Gastroesophageal sphincter (tissue), 4 donors: ENCODE measurements around the gene CXXC5. TPM values are rescaled to one million over a fixed set of nuclear protein-coding genes. Genes with fewer than 3 reads are reported as not detected.

Source experiments
- ATAC-seq: fragments of 150-250 bp; one replicate; pipeline ENCODE4 v1.9.1; 2016; ENCODE audit warnings: mild to moderate bottlenecking, moderate library complexity
- H3K27ac ChIP-seq, 4 donors: fragments of 200-600 bp; sonication (generic) in 3 of 4; 1 replicate in 3 of 4; 2 replicates in 1 of 4; pipeline ENCODE4 v1.5.1; 2016 to 2019
- H3K27me3 ChIP-seq: fragments of 200-600 bp; sonication (generic); one replicate; pipeline ENCODE4 v1.5.1; 2019
- H3K36me3 ChIP-seq, 2 donors: fragments of 200-600 bp; sonication (generic); one replicate each; pipeline ENCODE4 v1.5.1; 2019; ENCODE audit warnings: control low read depth in 1 of 2
- H3K4me1 ChIP-seq, 3 donors: fragments of 200-600 bp; sonication (generic); 1 replicate in 2 of 3; 2 replicates in 1 of 3; pipeline ENCODE4 v1.5.1; 2016 to 2019; ENCODE audit warnings: control low read depth in 2 of 3
- H3K4me3 ChIP-seq, 2 donors: fragments of 200-600 bp; sonication (generic); one replicate each; pipeline ENCODE4 v1.5.1; 2019; ENCODE audit warnings: mild to moderate bottlenecking in 1 of 2, moderate library complexity in 1 of 2
- H3K9me3 ChIP-seq, 3 donors: fragments of 200-600 bp; sonication (generic); one replicate each; pipeline ENCODE4 v1.5.1; 2017 to 2019; ENCODE audit warnings: control low read depth in 2 of 3
- CTCF ChIP-seq, 4 experiments: fragments of 200-600 bp in 2 of 4; fragments of 450-650 bp in 2 of 4; sonication (generic) in 1 of 4; IDR thresholded peaks; one replicate each; pipeline ENCODE4 v1.5.1; 2017 to 2019; ENCODE audit warnings: antibody characterized with exemption in 4 of 4, mild to moderate bottlenecking in 2 of 4, moderate library complexity in 2 of 4
- EP300 ChIP-seq: sonication (generic); formaldehyde crosslinking; IDR thresholded peaks from one replicate; pipeline ENCODE4 v1.6.1; 2017; ENCODE audit warnings: antibody characterized with exemption, mild to moderate bottlenecking
- POLR2A ChIP-seq, 2 donors: fragments of 450-650 bp; IDR thresholded peaks; one replicate each; pipeline ENCODE4 v1.6.1; 2017; ENCODE audit warnings: antibody characterized with exemption in 2 of 2, mild to moderate bottlenecking in 2 of 2, moderate library complexity in 1 of 2
- POLR2AphosphoS5 ChIP-seq: sonication (generic); formaldehyde crosslinking; IDR thresholded peaks from one replicate; pipeline ENCODE4 v1.6.1; 2017; ENCODE audit warnings: antibody characterized with exemption
- WGBS, 2 donors: methylation state at CpG; one replicate each; pipeline ENCODE4 v1.1.5; 2018; ENCODE audit warnings: low coverage in 1 of 2; 5-methylcytosine and 5-hydroxymethylcytosine counted together
- total RNA-seq, 4 donors: library from RNA; depleted of rRNA; stranded (reverse); fragments of >200 nt; gene quantifications; one replicate each; pipeline ENCODE4 v1.1.0, GENCODE V29; 2016

The CXXC5 gene
- total RNA-seq, 4 donors from 2014 or later: 30.0 to 50.7 (median 35.1) TPM

GRCh38 chr5:139663207-139664085 is 15.3 kb downstream of the CXXC5 start:
- H3K9me3 ChIP-seq: no peaks in the 10 kb centered on the region
- no peak for TF ChIP-seq POLR2A (IDR thresholded peaks at IDR 0.05)
- H3K36me3 ChIP-seq: no peaks in the 10 kb centered on the region
- ATAC-seq: no peak
- peaks cover 11 to 100% (median 42%) of the 10 kb centered on the region in 3 donors for H3K4me1 ChIP-seq
- no peak overlapping the region for H3K4me3 ChIP-seq
- H3K27me3 ChIP-seq: no peaks in the 10 kb centered on the region
- WGBS, 2 donors: 92 to 100% methylated on average over 4 to 5 of the region's 14 CpGs
- H3K27ac ChIP-seq: peak overlapping the region in 3 of 4 donors; percentile 41 to 94 (median 93)

DNA sequence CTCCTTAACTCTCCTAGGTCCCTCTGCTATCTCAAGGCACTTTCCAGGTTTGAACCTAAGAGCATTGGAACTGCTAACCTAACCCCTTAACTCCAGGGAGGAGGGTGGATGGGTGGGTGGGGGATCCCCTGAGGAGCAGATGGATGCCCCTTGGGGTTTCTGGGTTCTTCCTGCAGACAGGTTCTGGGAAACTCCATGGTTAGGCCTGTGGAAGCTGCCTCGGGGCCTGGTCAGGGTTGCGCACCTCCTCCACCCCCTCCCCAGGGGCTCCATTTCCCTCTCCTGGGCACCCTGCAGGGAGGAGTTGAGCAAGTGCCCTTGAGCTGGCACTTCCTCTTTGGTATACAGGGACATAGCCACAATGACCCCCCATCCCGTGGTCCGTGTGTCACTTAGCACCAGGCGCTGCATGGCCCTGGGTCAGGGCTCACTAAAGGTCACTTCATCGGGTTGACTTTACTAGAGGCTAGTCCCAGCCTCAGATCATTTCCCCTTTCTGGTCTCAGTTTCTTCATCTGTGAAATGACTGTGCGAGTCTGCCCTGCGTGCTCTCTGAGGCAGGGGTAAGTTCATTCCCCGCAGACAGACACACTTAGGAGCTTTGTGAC is 16.0 kb downstream of the CXXC5 start:
- 50 to 68% methylated on average over 4 to 6 of the region's 9 CpGs for WGBS, 2 donors
- H3K4me1 ChIP-seq: peaks cover 11 to 100% (median 41%) of the 10 kb centered on the region in 3 donors
- ATAC-seq: no peak
- no peaks in the 10 kb centered on the region for H3K27me3 ChIP-seq
- no peaks in the 10 kb centered on the region for H3K36me3 ChIP-seq
- H3K9me3 ChIP-seq: no peaks in the 10 kb centered on the region
- H3K4me3 ChIP-seq: no peak overlapping the region
- peak overlapping the region in 3 of 4 donors; percentile 41 to 94 (median 93) for H3K27ac ChIP-seq
- TF ChIP-seq CTCF (IDR thresholded peaks at IDR 0.05) (no peak), EP300 (no peak), POLR2A (IDR thresholded peaks at IDR 0.05) (no peak), POLR2AphosphoS5 (no peak)

DNA sequence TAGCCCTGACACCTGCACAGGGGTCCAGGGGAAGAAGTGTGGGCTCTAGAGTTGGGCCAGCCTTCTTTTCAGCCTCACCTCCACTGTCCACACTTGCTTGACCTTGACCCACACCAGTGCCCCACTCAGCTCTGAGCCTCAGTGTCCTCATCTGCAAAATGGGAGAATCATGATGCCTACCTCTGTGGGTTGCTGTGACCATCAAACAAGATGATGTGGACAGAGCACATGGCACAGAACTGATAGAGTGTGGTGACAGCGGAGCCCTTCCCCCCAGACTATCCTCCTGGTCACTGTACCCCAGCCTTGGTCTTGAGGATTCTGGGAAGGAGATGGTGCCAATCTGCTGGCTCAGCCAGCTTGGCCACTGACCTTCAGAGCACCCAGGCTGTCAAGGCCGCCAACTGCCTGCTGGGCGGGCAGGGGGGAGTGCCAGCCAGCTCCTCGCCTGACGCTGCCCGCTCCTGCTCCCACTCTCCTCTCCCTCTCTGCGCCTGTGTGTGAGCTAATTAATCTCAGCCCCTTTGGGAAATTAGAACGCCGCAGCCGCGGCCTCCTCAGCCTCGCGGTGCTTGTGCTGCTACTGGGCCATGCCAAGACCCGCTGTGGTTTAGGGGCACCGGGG is 16.7 kb downstream of the CXXC5 start:
- Histone ChIP-seq H3K27me3 (no peaks in the 10 kb centered on the region), H3K4me1 (peaks cover 7 to 100% (median 41%) of the 10 kb centered on the region in 3 donors), H3K9me3 (no peaks in the 10 kb centered on the region), H3K27ac (peak overlapping the region in 3 of 4 donors; percentile 41 to 94 (median 93)), H3K36me3 (no peaks in the 10 kb centered on the region), H3K4me3 (no peak overlapping the region)
- TF ChIP-seq POLR2AphosphoS5 (peak; percentile 45), EP300 (no peak)
- ATAC-seq: no peak
- 79% methylated on average over 7 of the region's 15 CpGs; no CpG with 5 or more reads in 1 of the 2 donors for WGBS, 2 donors

- peaks cover under 1 to 100% (median 38%) of the 10 kb centered on the region in 3 donors for H3K4me1 ChIP-seq
- no peaks in the 10 kb centered on the region for H3K36me3 ChIP-seq
- peak overlapping the region in 3 of 4 donors; percentile 41 to 94 (median 93) for H3K27ac ChIP-seq
- no peaks in the 10 kb centered on the region for H3K9me3 ChIP-seq
- WGBS, 2 donors: 87 to 89% methylated on average over 3 to 5 of the region's 11 CpGs
- ATAC-seq: no peak
- H3K4me3 ChIP-seq: no peak overlapping the region
- no peak for TF ChIP-seq CTCF (IDR thresholded peaks at IDR 0.05)
- no peaks in the 10 kb centered on the region for H3K27me3 ChIP-seq
Observed at GRCh38 chr5:139665626-139666025, 17.5 kb downstream of the CXXC5 start.

DNA sequence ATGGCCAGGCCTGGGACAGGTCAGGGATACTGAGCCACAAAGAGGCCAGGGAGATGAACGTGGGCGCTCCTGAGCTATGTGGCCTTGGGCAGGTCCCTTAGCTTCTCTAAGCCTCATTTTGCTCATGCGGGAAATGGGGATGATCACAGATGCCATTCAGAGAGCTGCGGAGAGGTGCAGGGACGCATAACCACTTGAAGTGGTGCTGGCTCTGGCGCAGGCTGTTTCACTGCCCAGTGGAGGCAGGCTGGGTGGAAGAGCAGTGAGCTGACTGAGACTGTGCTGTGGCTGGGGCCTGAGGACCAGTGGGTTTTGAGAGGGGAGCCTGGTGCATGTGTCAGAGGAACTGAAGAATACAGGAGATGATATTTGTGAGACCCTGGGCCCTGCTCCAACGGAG is 18.4 kb downstream of the CXXC5 start:
- 78% methylated on average over 4 of the region's 7 CpGs; no CpG with 5 or more reads in 1 of the 2 donors for WGBS, 2 donors
- Histone ChIP-seq H3K9me3 (no peaks in the 10 kb centered on the region), H3K27ac (peak overlapping the region in 3 of 4 donors; percentile 92 to 94 (median 93)), H3K4me1 (peaks cover 0 to 100% (median 40%) of the 10 kb centered on the region in 3 donors), H3K36me3 (no peaks in the 10 kb centered on the region), H3K4me3 (no peak overlapping the region), H3K27me3 (no peaks in the 10 kb centered on the region)
- no peak for ATAC-seq
- TF ChIP-seq CTCF (IDR thresholded peaks at IDR 0.05) (no peak), POLR2AphosphoS5 (no peak), POLR2A (IDR thresholded peaks at IDR 0.05) (no peak), EP300 (no peak)
